SK-N-SH (cell line): ENCODE results near the gene TRIM29.

Experiments used
- EP300 ChIP-seq, 2 experiments: IDR thresholded peaks; 2 replicates each; pipeline versions ENCODE4 v1.4.0 to v1.6.1; 2012; ENCODE audit warnings: borderline replicate concordance in 1 of 2, low read depth in 1 of 2, low read length in 1 of 2
- GATA2 ChIP-seq: sonication (generic); formaldehyde crosslinking; IDR thresholded peaks from 2 replicates; pipeline ENCODE4 v1.5.0; 2020; ENCODE audit warnings: mild to moderate bottlenecking, missing genetic modification reagents
- SIN3A ChIP-seq: IDR thresholded peaks from 2 replicates; pipeline ENCODE4 v1.6.1; 2012; ENCODE audit warnings: low read depth, mild to moderate bottlenecking, low read length, moderate library complexity, borderline replicate concordance
- SMC3 ChIP-seq: IDR thresholded peaks from 2 replicates; pipeline ENCODE4 v1.6.1; 2012; ENCODE audit warnings: low read depth, low read length, improper control_type of control experiment
- TAF1 ChIP-seq: IDR thresholded peaks from 2 replicates; pipeline ENCODE4 v1.6.1; 2012; ENCODE audit warnings: low read depth, mild to moderate bottlenecking, low read length, moderate library complexity, borderline replicate concordance
- TF ChIP-seq, protein P1 (sequence below): fragments of 200-600 bp; sonication (generic); IDR thresholded peaks from 2 replicates; pipeline ENCODE4 v1.6.1; 2017; ENCODE audit warnings: antibody characterized with exemption, mild to moderate bottlenecking, moderate library complexity

DNA sequence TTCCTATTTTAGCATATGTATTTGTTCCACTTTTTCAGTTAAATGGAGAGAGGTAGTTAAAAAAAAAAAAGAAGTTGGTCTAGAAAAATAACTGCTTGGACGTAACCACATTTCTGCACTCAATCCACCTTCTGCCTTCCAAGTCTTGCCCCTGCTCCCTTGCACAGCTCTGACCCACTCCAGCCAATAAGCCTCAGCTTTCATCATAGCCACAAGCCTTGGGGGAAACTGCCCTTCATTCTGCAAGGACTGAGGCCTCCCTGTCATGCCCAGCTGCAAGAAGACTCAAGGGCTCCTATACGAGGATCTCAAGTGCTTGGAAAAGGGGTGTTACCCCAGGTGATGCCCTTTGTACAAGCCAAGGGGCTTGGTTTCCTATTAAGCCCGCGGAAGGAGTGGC lies 37.0 kb upstream of the TRIM29 start:
- TF ChIP-seq SIN3A (no peak), SMC3 (no peak), EP300 (IDR thresholded peaks at IDR 0.05; ENCODE audit: borderline replicate concordance in 1 of 2, low read depth in 1 of 2, low read length in 1 of 2) (no peak), GATA2 (CRISPR knock-in tag) (no peak), TAF1 (no peak)
- TF ChIP-seq, protein P1, sequence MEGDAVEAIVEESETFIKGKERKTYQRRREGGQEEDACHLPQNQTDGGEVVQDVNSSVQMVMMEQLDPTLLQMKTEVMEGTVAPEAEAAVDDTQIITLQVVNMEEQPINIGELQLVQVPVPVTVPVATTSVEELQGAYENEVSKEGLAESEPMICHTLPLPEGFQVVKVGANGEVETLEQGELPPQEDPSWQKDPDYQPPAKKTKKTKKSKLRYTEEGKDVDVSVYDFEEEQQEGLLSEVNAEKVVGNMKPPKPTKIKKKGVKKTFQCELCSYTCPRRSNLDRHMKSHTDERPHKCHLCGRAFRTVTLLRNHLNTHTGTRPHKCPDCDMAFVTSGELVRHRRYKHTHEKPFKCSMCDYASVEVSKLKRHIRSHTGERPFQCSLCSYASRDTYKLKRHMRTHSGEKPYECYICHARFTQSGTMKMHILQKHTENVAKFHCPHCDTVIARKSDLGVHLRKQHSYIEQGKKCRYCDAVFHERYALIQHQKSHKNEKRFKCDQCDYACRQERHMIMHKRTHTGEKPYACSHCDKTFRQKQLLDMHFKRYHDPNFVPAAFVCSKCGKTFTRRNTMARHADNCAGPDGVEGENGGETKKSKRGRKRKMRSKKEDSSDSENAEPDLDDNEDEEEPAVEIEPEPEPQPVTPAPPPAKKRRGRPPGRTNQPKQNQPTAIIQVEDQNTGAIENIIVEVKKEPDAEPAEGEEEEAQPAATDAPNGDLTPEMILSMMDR = no peak
